ENCODE data around the gene SEMA3G. TPM values are rescaled to one million over a fixed set of nuclear protein-coding genes. Genes with fewer than 3 reads are reported as not detected.
A peak's percentile ranks its signal among the peaks of the same experiment; 100 is the strongest.

SEMA3G gene
- total RNA-seq, 1 experiment from 2014 or later, result 0.77 TPM

GRCh38 chr3:52385157-52385556 is 59.7 kb downstream of the SEMA3G start:
- H3K4me3 ChIP-seq (ENCODE audit: low read length), result no peak overlapping the region
- no peak overlapping the region for H3K4me2 ChIP-seq (ENCODE audit: low read length)
- no peak overlapping the region for H3K27ac ChIP-seq (ENCODE audit: low read length)
- peak; percentile 66 for ATAC-seq
- intact Hi-C loops (cut with micrococcal nuclease), result no loop called here
- BruUV-seq (replicated peaks), result no TSS peak
- no peak overlapping the region for H3K9ac ChIP-seq (ENCODE audit: low read length)
- TF ChIP-seq CTCF (conservative IDR thresholded peaks at IDR 0.05; ENCODE audit: low read depth, low read length) (peak; percentile 79), EZH2 (IDR thresholded peaks at IDR 0.05; ENCODE audit: low read length, unreplicated experiment) (no peak)
- no peaks in the 10 kb centered on the region for H3F3A ChIP-seq (ENCODE audit: low read length, unreplicated experiment)
- CTCF ChIA-PET, result interaction anchor here (0.6 kb wide), 2 partner anchors 41 to 218 kb away, joined by 3 to 4 read pairs; no protein-coding TSS in a partner anchor
- POLR2A ChIA-PET (ENCODE audit: unreplicated experiment), result no interaction called here
- H2AFZ ChIP-seq (ENCODE audit: low read length), result no peak overlapping the region
- H3K27me3 ChIP-seq (ENCODE audit: low read length), result no peaks in the 10 kb centered on the region
- peak; percentile 63 for DNase-seq
- no peaks in the 10 kb centered on the region for H3K36me3 ChIP-seq (ENCODE audit: low read depth, low read length)
- H3K9me3 ChIP-seq (ENCODE audit: low read length), result no peaks in the 10 kb centered on the region
- H3K4me1 ChIP-seq (ENCODE audit: insufficient read depth, low read length), result no peaks in the 10 kb centered on the region
- no peaks in the 10 kb centered on the region for H3K79me2 ChIP-seq (ENCODE audit: low read length)
- H4K20me1 ChIP-seq (ENCODE audit: low read length), result no peaks in the 10 kb centered on the region
- H3K9me2 ChIP-seq (replicated peaks; ENCODE audit: low read length), result no peaks in the 10 kb centered on the region

- no peak overlapping the region for H3K9ac ChIP-seq (ENCODE audit: low read length)
- no peak overlapping the region for H3K4me2 ChIP-seq (ENCODE audit: low read length)
- ChIA-PET CTCF (no interaction called here), POLR2A (ENCODE audit: unreplicated experiment) (no interaction called here)
- no TSS peak for BruUV-seq (replicated peaks)
- no peak overlapping the region for H3K4me3 ChIP-seq (ENCODE audit: low read length)
- ATAC-seq (no peak), DNase-seq (no peak)
- H3K36me3 ChIP-seq (ENCODE audit: low read depth, low read length), result no peaks in the 10 kb centered on the region
- no peak overlapping the region for H2AFZ ChIP-seq (ENCODE audit: low read length)
- TF ChIP-seq CTCF (conservative IDR thresholded peaks at IDR 0.05; ENCODE audit: low read depth, low read length) (no peak), EZH2 (IDR thresholded peaks at IDR 0.05; ENCODE audit: low read length, unreplicated experiment) (no peak), EZH2phosphoT487 (IDR thresholded peaks at IDR 0.05; ENCODE audit: borderline replicate concordance, low read length) (no peak)
- H3K27ac ChIP-seq (ENCODE audit: low read length), result no peak overlapping the region
- no peaks in the 10 kb centered on the region for H3K79me2 ChIP-seq (ENCODE audit: low read length)
- no peaks in the 10 kb centered on the region for H4K20me1 ChIP-seq (ENCODE audit: low read length)
- intact Hi-C loops (cut with micrococcal nuclease), result no loop called here
- no peaks in the 10 kb centered on the region for H3K9me3 ChIP-seq (ENCODE audit: low read length)
- H3K4me1 ChIP-seq (ENCODE audit: insufficient read depth, low read length), result no peaks in the 10 kb centered on the region
- H3K27me3 ChIP-seq (ENCODE audit: low read length), result no peaks in the 10 kb centered on the region
- no peaks in the 10 kb centered on the region for H3K9me2 ChIP-seq (replicated peaks; ENCODE audit: low read length)
- no peaks in the 10 kb centered on the region for H3F3A ChIP-seq (ENCODE audit: low read length, unreplicated experiment)
Observed at GRCh38 chr3:52384019-52384761, 60.7 kb downstream of the SEMA3G start.

GRCh38 chr3:52383446-52383845 is 61.5 kb downstream of the SEMA3G start:
- DNase-seq (no peak), ATAC-seq (no peak)
- no peaks in the 10 kb centered on the region for H3F3A ChIP-seq (ENCODE audit: low read length, unreplicated experiment)
- H3K79me2 ChIP-seq (ENCODE audit: low read length), result no peaks in the 10 kb centered on the region
- H2AFZ ChIP-seq (ENCODE audit: low read length), result no peak overlapping the region
- H3K4me3 ChIP-seq (ENCODE audit: low read length), result no peak overlapping the region
- H3K27me3 ChIP-seq (ENCODE audit: low read length), result no peaks in the 10 kb centered on the region
- ChIA-PET CTCF (no interaction called here), POLR2A (ENCODE audit: unreplicated experiment) (no interaction called here)
- H3K9me2 ChIP-seq (replicated peaks; ENCODE audit: low read length), result no peaks in the 10 kb centered on the region
- H3K4me2 ChIP-seq (ENCODE audit: low read length), result no peak overlapping the region
- no TSS peak for BruUV-seq (replicated peaks)
- no peak for TF ChIP-seq CTCF (conservative IDR thresholded peaks at IDR 0.05; ENCODE audit: low read depth, low read length)
- TF ChIP-seq EZH2 (IDR thresholded peaks at IDR 0.05; ENCODE audit: low read length, unreplicated experiment), result no peak
- TF ChIP-seq EZH2phosphoT487 (IDR thresholded peaks at IDR 0.05; ENCODE audit: borderline replicate concordance, low read length), result no peak
- no peaks in the 10 kb centered on the region for H3K9me3 ChIP-seq (ENCODE audit: low read length)
- H3K36me3 ChIP-seq (ENCODE audit: low read depth, low read length), result no peaks in the 10 kb centered on the region
- no peak overlapping the region for H3K27ac ChIP-seq (ENCODE audit: low read length)
- H3K9ac ChIP-seq (ENCODE audit: low read length), result no peak overlapping the region
- no peaks in the 10 kb centered on the region for H4K20me1 ChIP-seq (ENCODE audit: low read length)
- no peaks in the 10 kb centered on the region for H3K4me1 ChIP-seq (ENCODE audit: insufficient read depth, low read length)
- intact Hi-C loops (cut with micrococcal nuclease), result no loop called here
